H9 (cell line): ENCODE results near the gene KIAA2012. TPM values are rescaled to one million over a fixed set of nuclear protein-coding genes. Genes with fewer than 3 reads are reported as not detected.

ENCODE experiments used
- DNase-seq: peaks from one replicate; pipeline ENCODE4 v3.0.0-alpha.2; 2017
- H2AFZ ChIP-seq: one replicate; pipeline ENCODE4 v1.6.1; 2013; ENCODE audit warnings: mild to moderate bottlenecking, low read length, control low read depth, moderate library complexity
- H2AK5ac ChIP-seq: 2 replicates; pipeline ENCODE4 v1.6.1; 2013; ENCODE audit warnings: low read length, control low read depth, mixed read lengths; ENCODE audit not compliant: insufficient read length
- H2BK120ac ChIP-seq: one replicate; pipeline ENCODE4 v1.6.1; 2013; ENCODE audit warnings: low read depth, mild to moderate bottlenecking, low read length, control low read depth, inconsistent platforms; ENCODE audit not compliant: poor library complexity, severe bottlenecking
- H2BK12ac ChIP-seq: 2 replicates; pipeline ENCODE4 v1.6.1; 2013; ENCODE audit warnings: low read length, control low read depth, mixed read lengths, low read depth; ENCODE audit not compliant: insufficient read length
- H2BK15ac ChIP-seq: 2 replicates; pipeline ENCODE4 v1.6.1; 2013; ENCODE audit warnings: low read depth, low read length, control low read depth
- H2BK20ac ChIP-seq: one replicate; pipeline ENCODE4 v1.6.1; 2013; ENCODE audit warnings: low read depth, mild to moderate bottlenecking, low read length, control low read depth, inconsistent platforms; ENCODE audit not compliant: poor library complexity, severe bottlenecking
- H2BK5ac ChIP-seq: 2 replicates; pipeline ENCODE4 v1.6.1; 2013; ENCODE audit warnings: low read length, control low read depth, mixed read lengths; ENCODE audit not compliant: insufficient read length
- H3K14ac ChIP-seq: 2 replicates; pipeline ENCODE4 v1.6.1; 2013; ENCODE audit warnings: low read length, control low read depth; ENCODE audit not compliant: insufficient read depth
- H3K18ac ChIP-seq: 2 replicates; pipeline ENCODE4 v1.6.1; 2013; ENCODE audit warnings: low read depth, mild to moderate bottlenecking, mixed read lengths, low read length, control low read depth; ENCODE audit not compliant: insufficient read length
- H3K23ac ChIP-seq: 2 replicates; pipeline ENCODE4 v1.6.1; 2013; ENCODE audit warnings: low read length, control low read depth, mixed read lengths, low read depth; ENCODE audit not compliant: insufficient read length
- H3K23me2 ChIP-seq: 2 replicates; pipeline ENCODE4 v1.6.1; 2013; ENCODE audit warnings: low read depth, mild to moderate bottlenecking, mixed read lengths, low read length, control low read depth; ENCODE audit not compliant: insufficient read length, poor library complexity, severe bottlenecking
- H3K27ac ChIP-seq: 2 replicates; pipeline ENCODE4 v1.5.1; 2013; ENCODE audit warnings: low read length, control low read depth, mixed read lengths, low read depth; ENCODE audit not compliant: insufficient read length
- H3K27me3 ChIP-seq: 2 replicates; pipeline ENCODE4 v1.6.1; 2013; ENCODE audit warnings: low read length, control low read depth, inconsistent platforms; ENCODE audit not compliant: insufficient read depth
- H3K4ac ChIP-seq: 2 replicates; pipeline ENCODE4 v1.6.1; 2013; ENCODE audit warnings: low read depth, mild to moderate bottlenecking, control low read depth, inconsistent platforms, low read length, moderate library complexity
- H3K4me1 ChIP-seq: 2 replicates; pipeline ENCODE4 v1.6.1; 2013; ENCODE audit warnings: low read length, control low read depth, inconsistent platforms; ENCODE audit not compliant: insufficient read depth
- H3K4me2 ChIP-seq: 2 replicates; pipeline ENCODE4 v1.6.1; 2013; ENCODE audit warnings: low read length, control low read depth, mixed read lengths; ENCODE audit not compliant: insufficient read length, insufficient read depth
- H3K56ac ChIP-seq: 2 replicates; pipeline ENCODE4 v1.6.1; 2013; ENCODE audit warnings: low read depth, mild to moderate bottlenecking, mixed read lengths, low read length, control low read depth; ENCODE audit not compliant: insufficient read length
- H3K79me1 ChIP-seq: 2 replicates; pipeline ENCODE4 v1.6.1; 2013; ENCODE audit warnings: low read depth, mild to moderate bottlenecking, moderate library complexity, low read length, control low read depth, inconsistent platforms; ENCODE audit not compliant: insufficient read depth, poor library complexity, severe bottlenecking
- H3K79me2 ChIP-seq: 2 replicates; pipeline ENCODE4 v1.6.1; 2013; ENCODE audit warnings: low read length, control low read depth, inconsistent platforms; ENCODE audit not compliant: insufficient read depth
- H3K9ac ChIP-seq: 2 replicates; pipeline ENCODE4 v1.6.1; 2013; ENCODE audit warnings: low read length, control low read depth, mixed read lengths; ENCODE audit not compliant: insufficient read length; ENCODE audit errors: extremely low read depth
- H3K9me3 ChIP-seq: one replicate; pipeline ENCODE4 v1.6.1; 2013; ENCODE audit warnings: low read depth, low read length, inconsistent platforms; ENCODE audit not compliant: control insufficient read depth
- H3T11ph ChIP-seq: one replicate; pipeline ENCODE4 v1.6.1; 2013; ENCODE audit warnings: mild to moderate bottlenecking, low read length, control low read depth, inconsistent platforms
- H4K20me1 ChIP-seq: one replicate; pipeline ENCODE4 v1.6.1; 2013; ENCODE audit not compliant: control insufficient read depth, insufficient read length, insufficient read depth
- H4K5ac ChIP-seq: 2 replicates; pipeline ENCODE4 v1.6.1; 2013; ENCODE audit warnings: low read depth, mild to moderate bottlenecking, mixed read lengths, low read length, control low read depth; ENCODE audit not compliant: insufficient read length
- H4K8ac ChIP-seq: replicated peaks from 2 replicates; pipeline ENCODE4 v1.6.1; 2013; ENCODE audit warnings: low read length, control low read depth, mixed read lengths, low read depth; ENCODE audit not compliant: insufficient read length
- H4K91ac ChIP-seq: 2 replicates; pipeline ENCODE4 v1.6.1; 2013; ENCODE audit warnings: low read depth, mild to moderate bottlenecking, moderate library complexity, mixed read lengths, low read length, control low read depth; ENCODE audit not compliant: insufficient read length
- H3K27ac Mint-ChIP-seq, 3 experiments: 2 replicates in 2 of 3; 3 replicates in 1 of 3; pipeline ENCODE4 v1.8.0; 2020 to 2021; ENCODE audit warnings: mixed read lengths in 3 of 3, mild to moderate bottlenecking in 1 of 3, moderate library complexity in 1 of 3
- H3K27me3 Mint-ChIP-seq: 2 replicates; pipeline ENCODE4 v1.8.0; 2021; ENCODE audit warnings: low read depth, mild to moderate bottlenecking, moderate library complexity, mixed read lengths
- H3K36me3 Mint-ChIP-seq, 3 experiments: 2 replicates in 2 of 3; 3 replicates in 1 of 3; pipeline ENCODE4 v1.8.0; 2020 to 2021; ENCODE audit warnings: low read depth in 3 of 3, mixed read lengths in 3 of 3; ENCODE audit not compliant: insufficient read depth in 1 of 3
- H3K4me1 Mint-ChIP-seq, 2 experiments: 2 replicates each; pipeline ENCODE4 v1.8.0; 2020; ENCODE audit warnings: mixed read lengths in 2 of 2
- H3K4me3 Mint-ChIP-seq, 2 experiments: 2 replicates in 1 of 2; 3 replicates in 1 of 2; pipeline ENCODE4 v1.8.0; 2020 to 2021; ENCODE audit warnings: mild to moderate bottlenecking in 2 of 2, mixed read lengths in 2 of 2, moderate library complexity in 1 of 2
- H3K9me3 Mint-ChIP-seq, 2 experiments: 2 replicates in 1 of 2; 3 replicates in 1 of 2; pipeline ENCODE4 v1.8.0; 2020; ENCODE audit warnings: mild to moderate bottlenecking in 2 of 2, mixed read lengths in 2 of 2, moderate library complexity in 1 of 2
- CTCF ChIP-seq: fragments of 200-600 bp; sonication (generic); conservative IDR thresholded peaks from 3 replicates; pipeline ENCODE4 v1.8.0; 2021; ENCODE audit warnings: antibody characterized with exemption, mild to moderate bottlenecking
- WGBS: extraction: QIAGEN DNeasy Blood & Tissue Kit; methylation state at CpG from one replicate; pipeline ENCODE4 v1.1.7; 2013; ENCODE audit warnings: missing lambda C conversion rate, low lambda C conversion rate, mixed read lengths; ENCODE audit not compliant: insufficient read length; ENCODE audit errors: extremely low coverage; 5-methylcytosine and 5-hydroxymethylcytosine counted together
- total RNA-seq: library from RNA; stranded (reverse); gene quantifications from 2 replicates; pipeline ENCODE4 v1.2.1, GENCODE V29; 2021

KIAA2012 gene
- total RNA-seq, 1 experiment from 2014 or later: not detected

- H4K5ac ChIP-seq: no peak overlapping the region
- no peak overlapping the region for H2BK15ac ChIP-seq
- H3K56ac ChIP-seq: no peak overlapping the region
- H3K79me2 ChIP-seq: no peaks in the 10 kb centered on the region
- no peak overlapping the region for H3K27ac ChIP-seq
- no peak overlapping the region for H3T11ph ChIP-seq
- no peak overlapping the region for H4K91ac ChIP-seq
- no peaks in the 10 kb centered on the region for H3K27me3 ChIP-seq
- H3K23ac ChIP-seq: no peak overlapping the region
- no peaks in the 10 kb centered on the region for H3K79me1 ChIP-seq
- H3K14ac ChIP-seq: no peak overlapping the region
- no peak for DNase-seq
- H3K36me3 Mint-ChIP-seq: no peaks in the 10 kb centered on the region
- no peak overlapping the region for H3K18ac ChIP-seq
- no peaks in the 10 kb centered on the region for H3K27me3 Mint-ChIP-seq
- no peak overlapping the region for H2BK5ac ChIP-seq
- H3K4me2 ChIP-seq: no peak overlapping the region
- H2BK12ac ChIP-seq: no peak overlapping the region
- H2BK120ac ChIP-seq: no peak overlapping the region
- H2AFZ ChIP-seq: no peak overlapping the region
- no CpG with 5 or more reads among the region's 3 CpGs for WGBS
- no peak for TF ChIP-seq CTCF
- H3K4ac ChIP-seq: no peak overlapping the region
- H2BK20ac ChIP-seq: no peak overlapping the region
- H3K4me1 Mint-ChIP-seq: peaks cover 13 to 17% of the 10 kb centered on the region in 2 experiments
- no peaks in the 10 kb centered on the region for H3K23me2 ChIP-seq
- H3K9me3 Mint-ChIP-seq: 0 out of 5 replicates have a peak, but pooled peaks cover 0 to 4% of the 10 kb centered on the region in 2 experiments
- no peak overlapping the region for H3K4me3 Mint-ChIP-seq
- no peaks in the 10 kb centered on the region for H4K20me1 ChIP-seq
- H4K8ac ChIP-seq: no peak overlapping the region
- H3K4me1 ChIP-seq: peaks cover 6% of the 10 kb centered on the region; the same call in 1 of the 2 replicates
- H3K9me3 ChIP-seq: no peaks in the 10 kb centered on the region
- H3K9ac ChIP-seq: no peak overlapping the region
- H3K27ac Mint-ChIP-seq: no peak overlapping the region
- no peak overlapping the region for H2AK5ac ChIP-seq
These were observed 15.7 kb downstream of the KIAA2012 start for GRCh38 chr2:202088777-202089176.
